Measurements from ENCODE around the gene GNAT3.

Gene GNAT3

GRCh38 chr7:80460857-80461256, 51.0 kb downstream of the GNAT3 start:
- DNase-seq: no peak

GRCh38 chr7:80459776-80460510, 51.9 kb downstream of the GNAT3 start:
- no peak for DNase-seq

GRCh38 chr7:80458822-80459725, 52.8 kb downstream of the GNAT3 start:
- DNase-seq: no peak

DNA sequence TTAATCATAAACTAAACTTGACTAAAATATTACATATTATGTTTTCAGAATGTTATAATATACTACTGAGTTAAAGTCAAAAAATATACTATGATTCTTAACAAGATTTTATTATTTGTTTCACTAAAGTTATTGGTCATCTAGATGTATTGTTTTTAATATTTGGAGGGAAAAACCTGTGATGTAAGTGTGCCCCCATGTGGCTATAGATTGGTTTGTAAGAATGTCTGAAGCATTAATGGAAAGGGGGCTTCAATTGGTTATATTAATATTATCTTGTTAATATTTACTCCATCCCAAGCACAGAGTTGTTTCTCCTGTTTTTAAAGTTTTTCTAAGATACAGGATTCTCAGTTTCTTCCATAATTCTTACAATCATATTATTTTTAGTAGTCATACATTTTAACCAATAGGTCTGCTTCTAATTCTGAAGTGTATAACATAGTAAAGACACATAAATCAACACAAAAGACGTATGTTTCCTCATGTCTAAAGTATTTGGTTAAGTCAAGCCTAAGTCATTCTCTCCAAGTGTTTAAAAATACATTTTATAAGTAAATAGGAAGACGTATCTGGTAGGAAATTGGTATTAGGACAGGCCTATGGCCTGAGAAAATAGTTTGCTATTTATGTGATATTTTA, 58.0 kb downstream of the GNAT3 start:
- DNase-seq: peak; percentile 8

- DNase-seq: no peak
These were observed 61.1 kb downstream of the GNAT3 start for GRCh38 chr7:80450621-80451308.

DNA sequence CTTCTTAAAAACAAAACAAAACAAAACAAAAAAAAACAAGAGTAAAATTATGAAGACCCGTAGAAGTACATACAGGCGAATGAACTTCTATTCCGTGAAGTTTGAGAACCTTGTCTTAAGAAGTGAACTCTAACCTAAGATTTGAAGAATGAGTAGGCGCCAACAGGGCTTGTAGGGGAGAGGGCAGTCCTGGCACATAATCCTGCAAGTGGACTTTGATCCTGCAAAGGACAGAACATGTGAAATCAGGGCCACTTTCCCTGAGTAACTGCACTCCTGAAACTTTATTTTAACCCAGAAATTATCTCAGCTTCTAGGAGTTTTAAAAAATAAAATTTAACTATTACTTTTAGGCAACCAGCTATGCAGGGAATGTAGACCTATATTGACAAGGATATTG, 62.0 kb downstream of the GNAT3 start:
- DNase-seq: no peak

GRCh38 chr7:80445351-80445750, 66.5 kb downstream of the GNAT3 start:
- no peak for DNase-seq

DNA sequence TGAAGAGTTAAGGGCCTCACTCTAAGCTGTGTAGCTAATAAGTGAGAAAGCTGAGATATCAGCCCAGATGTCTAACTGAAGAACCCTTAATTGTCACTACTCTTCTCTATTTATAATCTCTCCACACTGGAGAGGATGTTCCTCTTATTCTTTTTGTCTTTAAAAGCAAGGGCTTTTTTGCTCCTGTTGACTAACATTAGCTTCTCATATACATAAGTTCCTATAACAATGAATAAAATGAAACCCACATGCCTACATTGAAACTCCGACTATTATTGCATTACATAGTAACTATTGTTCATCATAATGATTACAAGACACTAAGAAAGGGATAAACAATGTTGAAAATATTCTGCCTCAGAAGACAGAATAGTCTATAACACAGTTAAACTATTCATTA, 67.1 kb downstream of the GNAT3 start:
- DNase-seq: no peak

DNA sequence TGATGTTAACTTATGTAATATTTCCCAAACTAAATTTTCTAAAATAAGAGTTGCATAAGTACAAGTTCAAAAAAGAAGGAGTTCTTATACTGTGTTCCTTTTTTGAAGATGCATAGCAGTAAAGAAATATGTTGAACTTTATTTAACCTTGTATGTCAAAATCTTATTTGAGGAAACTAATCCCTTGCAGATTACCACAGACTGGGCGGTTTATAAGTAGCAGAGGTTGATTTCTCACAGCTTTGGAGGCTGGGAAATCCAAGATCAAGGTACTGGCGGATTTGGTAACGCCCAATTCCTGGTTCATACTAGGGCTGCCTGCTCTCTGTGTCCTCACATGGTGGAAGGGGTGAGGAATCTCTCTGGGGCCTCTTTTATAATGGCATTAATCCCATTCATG, 68.5 kb downstream of the GNAT3 start:
- DNase-seq: no peak

GRCh38 chr7:80440883-80441282, 71.0 kb downstream of the GNAT3 start:
- DNase-seq: no peak

- no peak for DNase-seq
These were observed 71.7 kb downstream of the GNAT3 start for GRCh38 chr7:80439894-80440821.

DNA sequence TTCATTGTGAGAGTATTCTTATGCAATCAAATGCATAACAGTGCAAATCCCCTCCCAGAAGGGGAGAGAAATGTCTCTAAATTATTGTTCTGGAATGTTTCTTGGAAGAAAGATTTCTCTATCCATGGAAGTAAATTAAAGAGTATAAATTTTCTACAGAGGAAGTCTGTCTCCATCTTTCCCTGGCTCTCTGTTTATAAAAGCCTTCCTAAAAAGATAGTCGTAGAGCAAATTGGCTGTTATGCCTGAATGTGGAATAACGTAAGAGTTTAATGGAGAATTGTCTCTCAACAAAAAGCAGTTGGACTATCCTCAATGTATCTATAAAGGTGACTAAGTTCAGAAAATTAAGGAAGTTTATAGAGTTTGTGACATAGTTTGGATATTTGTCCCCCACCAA, 76.3 kb downstream of the GNAT3 start:
- DNase-seq: no peak

DNA sequence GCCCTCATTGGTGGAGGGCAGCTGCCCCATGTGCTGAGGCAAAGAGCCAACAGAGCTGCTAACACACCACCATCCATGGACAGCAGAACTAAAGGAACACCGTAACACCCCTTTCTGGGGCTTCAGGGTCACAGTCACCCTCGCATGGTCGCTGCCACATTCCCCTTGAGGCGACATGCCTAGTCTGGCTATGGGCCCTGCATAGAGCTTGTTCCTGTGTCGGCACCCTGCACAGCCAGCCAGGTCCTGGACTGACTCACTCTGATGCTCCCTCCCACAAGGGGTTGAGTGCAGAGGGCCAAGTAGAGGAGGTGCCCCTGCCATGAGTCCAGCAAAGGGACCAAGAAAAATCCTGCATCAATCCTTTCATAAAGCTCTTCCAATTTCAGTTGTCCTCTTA, 77.8 kb downstream of the GNAT3 start:
- DNase-seq: no peak

GRCh38 chr7:80432166-80432565, 79.7 kb downstream of the GNAT3 start:
- DNase-seq: no peak

- no peak for DNase-seq
These were observed 82.7 kb downstream of the GNAT3 start for GRCh38 chr7:80429181-80429580.

DNA sequence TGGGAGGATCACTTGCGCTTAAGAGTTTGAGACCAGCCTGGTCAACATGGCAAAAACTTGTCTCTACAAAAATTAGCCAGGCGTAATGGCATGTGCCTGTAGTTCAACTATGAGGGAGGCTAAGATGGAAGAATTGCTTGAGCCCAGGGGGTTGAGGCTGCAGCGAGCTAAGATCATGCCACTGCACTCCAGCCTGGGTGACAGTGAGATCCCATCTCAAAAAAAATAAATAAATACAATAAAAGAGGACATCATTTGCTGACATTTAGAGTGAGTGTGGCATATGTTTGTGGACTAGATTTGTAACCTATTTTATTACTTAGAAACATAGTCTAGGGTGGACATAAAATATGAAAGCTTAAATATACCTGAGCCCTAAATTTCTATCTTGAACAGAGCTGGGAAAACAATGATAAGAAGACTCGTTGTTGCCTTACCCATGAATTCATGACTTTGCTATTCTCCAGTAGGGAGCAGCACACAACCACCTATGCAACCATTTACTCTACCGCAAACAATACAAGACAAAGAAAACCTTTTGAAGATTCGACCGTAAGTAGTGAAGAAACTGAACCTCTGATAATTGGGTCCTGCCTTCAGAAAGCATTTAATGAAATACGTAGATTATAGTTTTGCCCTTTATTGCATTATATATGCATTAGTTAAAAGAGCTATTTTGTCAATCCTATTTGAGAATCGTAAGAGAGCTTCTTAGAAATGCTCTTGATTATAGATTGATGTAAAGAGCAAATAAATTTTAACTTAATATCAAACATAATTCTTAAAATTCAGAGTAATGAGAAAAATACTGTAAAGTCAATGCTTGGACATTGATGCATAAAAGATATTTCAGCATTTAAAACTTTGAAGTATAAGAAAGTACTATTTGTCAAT, 83.5 kb downstream of the GNAT3 start:
- DNase-seq: peak; percentile 36

- no peak for DNase-seq
These were observed 84.6 kb downstream of the GNAT3 start for GRCh38 chr7:80427218-80427617.

DNA sequence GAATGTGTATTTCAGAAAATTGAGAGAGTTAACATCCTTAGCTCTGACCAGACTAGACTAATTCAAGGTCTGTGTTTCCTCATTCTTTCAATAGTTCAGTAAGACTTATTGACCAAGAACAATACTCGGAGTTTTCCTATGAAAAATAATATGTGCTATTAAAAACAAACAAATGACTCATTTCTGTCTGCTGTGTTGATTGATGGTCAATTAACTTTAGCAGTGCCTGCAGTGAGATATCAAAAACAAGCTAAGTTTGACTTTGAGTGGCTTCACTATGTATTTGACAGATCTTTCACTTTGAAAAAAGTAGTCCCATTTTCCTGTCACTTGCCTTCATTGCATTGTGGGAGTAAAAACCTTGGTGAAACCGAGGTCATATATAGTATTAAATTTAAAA, 91.0 kb downstream of the GNAT3 start:
- DNase-seq: no peak

DNA sequence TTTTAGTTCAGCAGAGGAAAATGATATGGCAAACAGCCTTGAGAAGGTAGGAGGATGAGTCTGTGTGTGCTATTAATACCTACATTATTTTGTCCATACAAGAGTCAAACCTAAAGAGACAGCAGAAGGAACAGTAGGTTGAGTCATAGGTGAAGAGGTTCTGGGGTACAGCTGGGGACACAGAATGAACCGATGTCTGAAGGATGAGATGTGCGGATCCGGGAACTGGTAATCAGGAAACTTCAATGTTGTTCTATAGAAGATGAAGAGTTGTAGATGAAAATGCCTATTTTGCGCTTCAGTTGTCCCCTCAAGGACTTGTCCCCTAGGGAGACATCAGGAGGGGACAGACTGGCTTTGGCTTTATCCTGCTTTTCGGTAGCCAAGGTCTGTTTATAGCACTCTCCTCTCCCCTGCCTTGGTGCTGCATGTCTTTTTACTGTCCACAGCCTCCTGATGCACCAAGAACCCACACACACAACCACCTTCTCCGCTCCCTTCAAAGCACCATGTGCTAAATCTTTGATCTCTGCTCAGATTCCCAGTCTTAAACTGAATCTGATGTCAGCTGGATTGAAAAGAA, 94.6 kb downstream of the GNAT3 start:
- no peak for DNase-seq

- DNase-seq: no peak
These were observed 96.3 kb downstream of the GNAT3 start for GRCh38 chr7:80415522-80415921.

DNA sequence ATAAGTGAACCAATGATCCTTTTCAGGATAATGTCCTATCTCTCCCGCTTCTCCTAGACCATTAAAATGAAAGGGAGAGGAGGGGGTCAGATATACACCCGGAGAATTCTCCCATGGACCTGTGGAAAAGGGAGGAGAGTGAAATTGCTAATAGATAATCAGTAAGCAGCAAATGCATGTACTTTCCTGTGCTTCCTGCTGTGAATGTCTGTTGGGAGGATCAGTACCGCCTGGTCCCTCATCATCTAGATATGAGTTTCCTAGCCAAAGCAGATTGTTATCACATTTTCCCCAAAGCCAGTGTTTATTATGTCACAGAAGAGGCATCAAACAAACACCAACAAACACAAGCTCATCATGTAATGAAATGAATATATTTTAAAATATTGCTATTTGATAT, 96.8 kb downstream of the GNAT3 start:
- no peak for DNase-seq
